Measurements from ENCODE around the gene PPA1. TPM values are rescaled to one million over a fixed set of nuclear protein-coding genes. Genes with fewer than 3 reads are reported as not detected.

The PPA1 gene
- total and polyA plus RNA-seq, 2 of the 4 experiments (the other 2 are of a cell fraction): 78.6 to 102 TPM

- Histone ChIP-seq H2AFZ (replicated peaks; ENCODE audit: low read length, poor library complexity) (no peak overlapping the region), H2AK9ac (replicated peaks; ENCODE audit: low read depth, low read length, poor library complexity) (no peak overlapping the region), H3K4me3 (ENCODE audit: insufficient read depth, low read depth, low read length) (no peak overlapping the region), H3K9ac (ENCODE audit: low read depth, low read length) (no peak overlapping the region), H3K36me3 (ENCODE audit: control insufficient read depth, insufficient read depth, low read length) (peaks cover 9% of the 10 kb centered on the region), H2BK20ac (ENCODE audit: low read depth, low read length) (no peak overlapping the region), H3K79me1 (ENCODE audit: low read depth in 1 of 2, low read length in 2 of 2) (peaks cover 24 to 63% of the 10 kb centered on the region in 2 experiments), H3K4ac (ENCODE audit: low read depth, low read length) (no peak overlapping the region), H4K20me1 (ENCODE audit: insufficient read depth, low read length) (peaks cover 21% of the 10 kb centered on the region), H3K23ac (ENCODE audit: low read depth, low read length) (no peak overlapping the region), H3K9me3 (ENCODE audit: control insufficient read depth, insufficient read depth, low read length) (no peaks in the 10 kb centered on the region), H2BK5ac (ENCODE audit: low read depth, low read length, poor library complexity, severe bottlenecking) (no peak overlapping the region), H4K91ac (ENCODE audit: insufficient read depth, low read depth, low read length) (no peak overlapping the region), H3K27ac (ENCODE audit: insufficient read depth, low read length) (no peak overlapping the region), H3K4me2 (ENCODE audit: low read depth, low read length) (no peak overlapping the region), H2BK15ac (ENCODE audit: low read depth, low read length) (no peak overlapping the region), H2BK120ac (ENCODE audit: low read depth, low read length) (no peak overlapping the region), H3K9me1 (ENCODE audit: insufficient read depth, low read length) (0 out of 2 replicates have a peak, but pooled peaks cover under 1% of the 10 kb centered on the region), H4K5ac (ENCODE audit: low read depth, low read length) (no peak overlapping the region), H3K56ac (ENCODE audit: extremely low read depth, insufficient read depth, low read length) (no peak overlapping the region), H4K8ac (ENCODE audit: low read depth in 2 of 2, low read length in 2 of 2) (no peak overlapping the region), H3K14ac (replicated peaks; ENCODE audit: low read depth, low read length) (no peak overlapping the region), H3K18ac (ENCODE audit: low read depth, low read length) (no peak overlapping the region), H3K4me1 (ENCODE audit: control insufficient read depth, insufficient read depth, low read length) (peaks cover 1% of the 10 kb centered on the region; the same call in 1 of the 2 replicates), H3K27me3 (ENCODE audit: control insufficient read depth, insufficient read depth, low read length) (no peaks in the 10 kb centered on the region), H2AK5ac (ENCODE audit: low read depth, low read length) (no peak overlapping the region)
- CTCF ChIA-PET: no interaction called here
- no CpG with 5 or more reads among the region's 1 CpG for WGBS, 2 experiments (ENCODE audit: extremely low coverage in 2 of 2, insufficient read length in 1 of 2)
- intact Hi-C loops (cut with micrococcal nuclease): no loop called here
- dilution Hi-C loops (cut with HindIII; ENCODE audit: low sequenced_read_pairs, unreplicated experiment): no loop called here
- ATAC-seq (ENCODE audit: low read depth) (no peak), DNase-seq (no peak)
- in situ Hi-C loops (cut with MboI; ENCODE audit: low sequenced_read_pairs): no loop called here
- no TSS peak for BruUV-seq (replicated peaks)
- POLR2A ChIA-PET (ENCODE audit: unreplicated experiment): interaction anchor here (0.6 to 0.7 kb wide), 2 partner anchors 58 to 730 kb away, joined by 3 to 11 read pairs; partner anchors contain the start of gene SAR1A
- TF ChIP-seq MAZ (IDR thresholded peaks at IDR 0.05; ENCODE audit: borderline replicate concordance, low read depth, low read length) (no peak), MXI1 (IDR thresholded peaks at IDR 0.05; ENCODE audit: borderline replicate concordance, low read depth, low read length) (no peak), RFX5 (IDR thresholded peaks at IDR 0.05; ENCODE audit: low read depth, low read length) (no peak), SMC3 (IDR thresholded peaks at IDR 0.05; ENCODE audit: low read depth, low read length) (no peak), NFE2L2 (IDR thresholded peaks at IDR 0.05; ENCODE audit: low read depth, low read length) (no peak), ELK1 (IDR thresholded peaks at IDR 0.05; ENCODE audit: borderline replicate concordance, low read depth, low read length) (no peak), FOS (IDR thresholded peaks at IDR 0.05; ENCODE audit: low read depth, low read length) (no peak), RAD21 (IDR thresholded peaks at IDR 0.05; ENCODE audit: low read length) (no peak), CTCF (conservative IDR thresholded peaks at IDR 0.05; ENCODE audit: low read depth, low read length) (no peak)
These were observed 4.7 kb downstream of the PPA1 start for GRCh38 chr10:70228491-70228890.

Data from IMR-90 (cell line).